Endothelial cell of umbilical vein (primary cell): ENCODE measurements around the gene CLSTN2. TPM values are rescaled to one million over a fixed set of nuclear protein-coding genes. Genes with fewer than 3 reads are reported as not detected.

Experiments used
- BruUV-seq: library from RNA; stranded (reverse); fragments of 400-500 nt; replicated peaks from 2 replicates; lab custom pipeline; 2021; lab: Mats Ljungman, UMichigan
- CTCF ChIA-PET: fragments of 300-600, 350-600 bp; sonication (Branson Sonifier 250); formaldehyde crosslinking; loops from one replicate; lab custom pipeline; 2021; ENCODE audit warnings: antibody characterized with exemption, inconsistent platforms; lab: Charles Lee
- POLR2A ChIA-PET: fragments of 300-600, 350-600 bp; sonication (Branson Sonifier 250); formaldehyde crosslinking; loops from one replicate; lab custom pipeline; 2021; ENCODE audit warnings: antibody characterized with exemption, inconsistent platforms; lab: Charles Lee
- DNase-seq: peaks from one replicate; pipeline ENCODE4 v3.0.0-alpha.2; 2011; ENCODE audit warnings: low read depth, low spot score
- FAIRE-seq: peaks from 2 replicates; lab custom pipeline; 2011; peaks lifted over from hg19 to GRCh38; lab: Jason Lieb, UNC
- H2AFZ ChIP-seq: 2 replicates; pipeline ENCODE4 v1.6.0; 2012; ENCODE audit warnings: low read depth, low read length, control low read depth, inconsistent platforms
- H3K27ac ChIP-seq: 2 replicates; pipeline ENCODE4 v1.5.1; 2011; ENCODE audit warnings: low read depth, mild to moderate bottlenecking, control low read depth, low read length, moderate library complexity; ENCODE audit not compliant: insufficient read depth
- H3K27me3 ChIP-seq, 2 experiments: 2 replicates each; pipeline versions ENCODE4 v1.6.0 to v1.6.1; 2011; ENCODE audit warnings: low read length in 2 of 2, mixed read lengths in 1 of 2; ENCODE audit not compliant: control insufficient read depth in 2 of 2, insufficient read depth in 2 of 2
- H3K36me3 ChIP-seq, 2 experiments: 2 replicates in 1 of 2; 3 replicates in 1 of 2; pipeline ENCODE4 v1.5.1; 2011; ENCODE audit warnings: low read length in 2 of 2, mild to moderate bottlenecking in 1 of 2, moderate library complexity in 1 of 2; ENCODE audit not compliant: control insufficient read depth in 2 of 2, insufficient read depth in 2 of 2; ENCODE audit errors: extremely low read depth in 1 of 2
- H3K4me1 ChIP-seq: 3 replicates; pipeline ENCODE4 v1.5.1; 2011; ENCODE audit warnings: mild to moderate bottlenecking, low read length; ENCODE audit not compliant: control insufficient read depth, insufficient read depth; ENCODE audit errors: extremely low read depth
- H3K4me2 ChIP-seq: 2 replicates; pipeline ENCODE4 v1.6.1; 2011; ENCODE audit warnings: low read length, control low read depth, mixed read lengths; ENCODE audit not compliant: insufficient read depth
- H3K4me3 ChIP-seq, 3 experiments: fragments of 200-600 bp in 1 of 3; sonication (generic), shearing (Covaris generic) in 1 of 3; replicated peaks in 1 of 3; 2 replicates each; pipeline ENCODE4 v1.5.1; 2011 to 2016; ENCODE audit warnings: control low read depth in 3 of 3, low read length in 3 of 3, mild to moderate bottlenecking in 2 of 3, inconsistent platforms in 1 of 3, low read depth in 1 of 3, moderate library complexity in 1 of 3; ENCODE audit not compliant: insufficient read depth in 1 of 3
- H3K79me2 ChIP-seq: 2 replicates; pipeline ENCODE4 v1.6.0; 2012; ENCODE audit warnings: low read length, inconsistent platforms; ENCODE audit not compliant: control insufficient read depth, insufficient read depth
- H3K9ac ChIP-seq: replicated peaks from 2 replicates; pipeline ENCODE3; 2011; ENCODE audit warnings: low read length, control low read depth; ENCODE audit not compliant: insufficient read depth; ENCODE audit errors: extremely low read depth
- H3K9me1 ChIP-seq: replicated peaks from 3 replicates; pipeline ENCODE4 v1.6.0; 2011; ENCODE audit warnings: mild to moderate bottlenecking, low read length; ENCODE audit not compliant: control insufficient read depth, insufficient read depth; ENCODE audit errors: extremely low read depth
- H3K9me3 ChIP-seq: replicated peaks from 2 replicates; pipeline ENCODE4 v1.5.1; 2012; ENCODE audit warnings: low read length, inconsistent platforms; ENCODE audit not compliant: control insufficient read depth, insufficient read depth
- H4K20me1 ChIP-seq: replicated peaks from 2 replicates; pipeline ENCODE3; 2011; ENCODE audit warnings: mild to moderate bottlenecking, low read length; ENCODE audit not compliant: control insufficient read depth, insufficient read depth; ENCODE audit errors: extremely low read depth
- EZH2 ChIP-seq: IDR thresholded peaks from 2 replicates; pipeline ENCODE4 v1.6.1; 2012; ENCODE audit warnings: borderline replicate concordance, low read depth, mild to moderate bottlenecking, moderate library complexity, low read length, inconsistent platforms; ENCODE audit not compliant: severe bottlenecking
- FOS ChIP-seq: IDR thresholded peaks from 2 replicates; pipeline ENCODE4 v1.6.1; 2011; ENCODE audit warnings: mild to moderate bottlenecking, low read length, moderate library complexity, borderline replicate concordance; ENCODE audit not compliant: insufficient read depth
- GATA2 ChIP-seq: IDR thresholded peaks from 2 replicates; pipeline ENCODE4 v1.7.0; 2011; ENCODE audit warnings: low read depth, mild to moderate bottlenecking, moderate library complexity, mixed read lengths, low read length; ENCODE audit not compliant: insufficient read length, insufficient read depth
- JUN ChIP-seq: IDR thresholded peaks from 2 replicates; pipeline ENCODE4 v1.6.1; 2011; ENCODE audit warnings: borderline replicate concordance, low read depth; ENCODE audit not compliant: insufficient read length, insufficient read depth
- MYC ChIP-seq: IDR thresholded peaks from one replicate; pipeline ENCODE4 v1.6.1; 2011; ENCODE audit warnings: mild to moderate bottlenecking, low read depth, low read length
- POLR2A ChIP-seq: IDR thresholded peaks from 2 replicates; pipeline ENCODE4 v1.6.1; 2012; ENCODE audit warnings: low read depth, mild to moderate bottlenecking, control low read depth, low read length
- POLR2AphosphoS5 ChIP-seq: IDR thresholded peaks from 2 replicates; pipeline ENCODE4 v1.6.1; 2012; ENCODE audit warnings: low read depth, mild to moderate bottlenecking, control low read depth, low read length, moderate library complexity; ENCODE audit not compliant: insufficient read depth
- dilution Hi-C: fragments of 300-500 bp; cut with MboI; formaldehyde crosslinking; loops from one replicate; pipeline ENCODE4 v1.15.0; 2019; ENCODE audit warnings: low sequenced_read_pairs; ENCODE audit not compliant: extremely low pct_ligation_motif_present
- intact Hi-C: fragments of 100-400 bp; cut with micrococcal nuclease; formaldehyde crosslinking; loops from one replicate; pipeline ENCODE4 v1.10.0; 2022
- polyA plus RNA-seq, 4 experiments: library from polyadenylated mRNA; depleted of rRNA in 3 of 4; stranded (reverse) in 3 of 4; unstranded in 1 of 4; fragments of >200 nt; gene quantifications; 2 replicates each; pipeline versions ENCODE4 v1.2.1 to v1.2.3, GENCODE V29; 2011 to 2012; ENCODE audit warnings: missing spikeins in 1 of 4
- total RNA-seq: library from RNA; stranded (reverse); gene quantifications from 2 replicates; pipeline ENCODE4 v1.2.3, GENCODE V29; 2021
- TF ChIP-seq, protein P1 (sequence below), 2 donors: IDR thresholded peaks; 1 replicate in 1 of 2; 2 replicates in 1 of 2; pipeline ENCODE4 v1.5.1; 2011; ENCODE audit warnings: low read length in 2 of 2, mild to moderate bottlenecking in 2 of 2, moderate library complexity in 2 of 2, control low read depth in 1 of 2, inconsistent platforms in 1 of 2, low read depth in 1 of 2; ENCODE audit not compliant: insufficient read depth in 1 of 2; ENCODE audit errors: extremely low read depth in 1 of 2
- TF ChIP-seq, protein P2 (sequence below): IDR thresholded peaks from 2 replicates; pipeline ENCODE4 v1.6.1; 2011; ENCODE audit not compliant: insufficient read depth, insufficient read length

Gene CLSTN2
- total and polyA plus RNA-seq, 2 donors (not counting 3 experiments of a cell fraction or from before 2014, with no cell fraction given), result 0.26 to 0.38 TPM

GRCh38 chr3:140388202-140388922, 453.4 kb downstream of the CLSTN2 start:
- intact Hi-C loops (no loop called here), dilution Hi-C loops (no loop called here)
- DNase-seq (no peak), FAIRE-seq (no peak)
- Histone ChIP-seq H3K79me2 (no peaks in the 10 kb centered on the region), H3K9me3 (no peaks in the 10 kb centered on the region), H3K9me1 (no peaks in the 10 kb centered on the region), H2AFZ (no peak overlapping the region), H3K27ac (no peak overlapping the region), H3K9ac (no peak overlapping the region), H3K27me3 (no peaks in the 10 kb centered on the region), H3K4me1 (no peaks in the 10 kb centered on the region), H4K20me1 (no peaks in the 10 kb centered on the region), H3K4me3 (no peak overlapping the region), H3K36me3 (no peaks in the 10 kb centered on the region), H3K4me2 (no peak overlapping the region)
- ChIA-PET POLR2A (no interaction called here), CTCF (no interaction called here)
- no TSS peak for BruUV-seq
- TF ChIP-seq POLR2AphosphoS5 (no peak), FOS (no peak), POLR2A (no peak), JUN (no peak), MYC (no peak), GATA2 (no peak), EZH2 (no peak)
- TF ChIP-seq, protein P1, sequence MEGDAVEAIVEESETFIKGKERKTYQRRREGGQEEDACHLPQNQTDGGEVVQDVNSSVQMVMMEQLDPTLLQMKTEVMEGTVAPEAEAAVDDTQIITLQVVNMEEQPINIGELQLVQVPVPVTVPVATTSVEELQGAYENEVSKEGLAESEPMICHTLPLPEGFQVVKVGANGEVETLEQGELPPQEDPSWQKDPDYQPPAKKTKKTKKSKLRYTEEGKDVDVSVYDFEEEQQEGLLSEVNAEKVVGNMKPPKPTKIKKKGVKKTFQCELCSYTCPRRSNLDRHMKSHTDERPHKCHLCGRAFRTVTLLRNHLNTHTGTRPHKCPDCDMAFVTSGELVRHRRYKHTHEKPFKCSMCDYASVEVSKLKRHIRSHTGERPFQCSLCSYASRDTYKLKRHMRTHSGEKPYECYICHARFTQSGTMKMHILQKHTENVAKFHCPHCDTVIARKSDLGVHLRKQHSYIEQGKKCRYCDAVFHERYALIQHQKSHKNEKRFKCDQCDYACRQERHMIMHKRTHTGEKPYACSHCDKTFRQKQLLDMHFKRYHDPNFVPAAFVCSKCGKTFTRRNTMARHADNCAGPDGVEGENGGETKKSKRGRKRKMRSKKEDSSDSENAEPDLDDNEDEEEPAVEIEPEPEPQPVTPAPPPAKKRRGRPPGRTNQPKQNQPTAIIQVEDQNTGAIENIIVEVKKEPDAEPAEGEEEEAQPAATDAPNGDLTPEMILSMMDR (IDR thresholded peaks at IDR 0.05; ENCODE audit: extremely low read depth in 1 of 2, insufficient read depth in 1 of 2, low read depth in 1 of 2, low read length in 2 of 2), result no peak
- TF ChIP-seq, protein P2, sequence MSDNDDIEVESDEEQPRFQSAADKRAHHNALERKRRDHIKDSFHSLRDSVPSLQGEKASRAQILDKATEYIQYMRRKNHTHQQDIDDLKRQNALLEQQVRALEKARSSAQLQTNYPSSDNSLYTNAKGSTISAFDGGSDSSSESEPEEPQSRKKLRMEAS, result no peak
